DND-41 (cell line): ENCODE results near the gene AEN.

ENCODE experiments used
- CTCF ChIP-seq: IDR thresholded peaks from 2 replicates; pipeline ENCODE4 v1.5.1; 2012; ENCODE audit warnings: borderline replicate concordance, low read length, moderate library complexity, mild to moderate bottlenecking; ENCODE audit not compliant: poor library complexity, severe bottlenecking; ENCODE audit errors: extremely low read depth
- EZH2 ChIP-seq: IDR thresholded peaks from 3 replicates; pipeline ENCODE4 v1.6.1; 2012; ENCODE audit warnings: borderline replicate concordance, low read depth, mild to moderate bottlenecking, moderate library complexity, low read length, inconsistent platforms; ENCODE audit not compliant: severe bottlenecking

- TF ChIP-seq EZH2 (no peak), CTCF (no peak)
These were observed 13.2 kb upstream of the AEN start for GRCh38 chr15:88607951-88608350.
